PC-3 (cell line): ENCODE results near the gene RGS13.

Source experiments
- CTCF ChIP-seq: fragments of 300-600 bp; sonication (generic); conservative IDR thresholded peaks from 2 replicates; pipeline ENCODE4 v1.5.1; 2017; ENCODE audit warnings: antibody characterized with exemption, low read depth, mild to moderate bottlenecking, low read length
- EZH2phosphoT487 ChIP-seq: fragments of 300-600 bp; sonication (generic); IDR thresholded peaks from 2 replicates; pipeline ENCODE4 v1.6.1; 2018; ENCODE audit warnings: mild to moderate bottlenecking, antibody characterized with exemption, low read length, borderline replicate concordance

GRCh38 chr1:192633533-192634253, 2.3 kb upstream of the RGS13 start:
- TF ChIP-seq CTCF = no peak
- TF ChIP-seq EZH2phosphoT487 = no peak
